SU-DHL-6 (cell line): ENCODE measurements around the gene GPT2.

Experiments
- H2AFZ ChIP-seq: fragments of 200-600 bp; sonication (generic); 2 replicates; pipeline ENCODE4 v1.6.1; 2014; ENCODE audit warnings: low read depth, mild to moderate bottlenecking, moderate library complexity, mixed read lengths, antibody characterized with exemption, low read length; ENCODE audit not compliant: severe bottlenecking
- H3F3A ChIP-seq: fragments of 200-600 bp; shearing (Covaris generic); 2 replicates; pipeline ENCODE4 v1.6.0; 2016; ENCODE audit warnings: antibody characterized with exemption, mild to moderate bottlenecking; ENCODE audit not compliant: insufficient read depth
- H3K27ac ChIP-seq: fragments of 200-600 bp; sonication (generic); 2 replicates; pipeline ENCODE4 v1.5.1; 2016; ENCODE audit warnings: low read depth, mild to moderate bottlenecking, low read length, moderate library complexity, mixed read lengths
- H3K27me3 ChIP-seq: fragments of 200-600 bp; sonication (generic), shearing (Covaris generic); 2 replicates; pipeline ENCODE4 v1.6.0; 2014; ENCODE audit warnings: mild to moderate bottlenecking, low read length
- H3K36me3 ChIP-seq: fragments of 200-600 bp; sonication (generic); 2 replicates; pipeline ENCODE4 v1.6.1; 2014; ENCODE audit warnings: mild to moderate bottlenecking, low read length, mixed read lengths
- H3K4me2 ChIP-seq: fragments of 300-600, 200-600 bp; shearing (Covaris generic), sonication (generic); 2 replicates; pipeline ENCODE4 v1.6.0; 2014; ENCODE audit warnings: low read length, low read depth, mild to moderate bottlenecking; ENCODE audit not compliant: poor library complexity, severe bottlenecking
- H3K4me3 ChIP-seq: fragments of 200-600 bp; sonication (generic); 2 replicates; pipeline ENCODE4 v1.5.1; 2014; ENCODE audit warnings: antibody characterized with exemption, low read length, mild to moderate bottlenecking, mixed read lengths; ENCODE audit not compliant: insufficient read depth, poor library complexity, severe bottlenecking
- H3K79me2 ChIP-seq: fragments of 200-600 bp; sonication (generic); 2 replicates; pipeline ENCODE4 v1.6.1; 2014; ENCODE audit warnings: mild to moderate bottlenecking, low read length, moderate library complexity; ENCODE audit not compliant: insufficient read depth
- H3K9ac ChIP-seq: fragments of 200-600 bp; sonication (generic); 2 replicates; pipeline ENCODE4 v1.7.0; 2014; ENCODE audit warnings: mild to moderate bottlenecking, low read length
- H3K9me2 ChIP-seq: fragments of 200-600 bp; sonication (generic); replicated peaks from 2 replicates; pipeline ENCODE4 v1.6.1; 2014; ENCODE audit warnings: low read length; ENCODE audit not compliant: insufficient read depth
- H3K9me3 ChIP-seq: fragments of 200-600 bp; sonication (generic); 2 replicates; pipeline ENCODE4 v1.6.1; 2014; ENCODE audit warnings: low read length, mixed read lengths; ENCODE audit not compliant: insufficient read depth
- H4K20me1 ChIP-seq: fragments of 200-600 bp; sonication (generic); 2 replicates; pipeline ENCODE4 v1.6.1; 2014; ENCODE audit warnings: low read depth, mild to moderate bottlenecking, antibody characterized with exemption, low read length, moderate library complexity, mixed read lengths
- EZH2phosphoT487 ChIP-seq: fragments of 200-600 bp; sonication (generic), shearing (Covaris generic); conservative IDR thresholded peaks from 2 replicates; pipeline ENCODE4 v1.6.1; 2018; ENCODE audit warnings: mild to moderate bottlenecking, antibody characterized with exemption, low read length, moderate library complexity, mixed read lengths
- TF ChIP-seq, protein P1 (sequence below): fragments of 200-600 bp; sonication (generic); IDR thresholded peaks from one replicate; pipeline ENCODE4 v1.5.1; 2017; ENCODE audit warnings: antibody characterized with exemption, mild to moderate bottlenecking, low read length, moderate library complexity; ENCODE audit not compliant: insufficient read depth, poor library complexity, severe bottlenecking

Gene GPT2

DNA sequence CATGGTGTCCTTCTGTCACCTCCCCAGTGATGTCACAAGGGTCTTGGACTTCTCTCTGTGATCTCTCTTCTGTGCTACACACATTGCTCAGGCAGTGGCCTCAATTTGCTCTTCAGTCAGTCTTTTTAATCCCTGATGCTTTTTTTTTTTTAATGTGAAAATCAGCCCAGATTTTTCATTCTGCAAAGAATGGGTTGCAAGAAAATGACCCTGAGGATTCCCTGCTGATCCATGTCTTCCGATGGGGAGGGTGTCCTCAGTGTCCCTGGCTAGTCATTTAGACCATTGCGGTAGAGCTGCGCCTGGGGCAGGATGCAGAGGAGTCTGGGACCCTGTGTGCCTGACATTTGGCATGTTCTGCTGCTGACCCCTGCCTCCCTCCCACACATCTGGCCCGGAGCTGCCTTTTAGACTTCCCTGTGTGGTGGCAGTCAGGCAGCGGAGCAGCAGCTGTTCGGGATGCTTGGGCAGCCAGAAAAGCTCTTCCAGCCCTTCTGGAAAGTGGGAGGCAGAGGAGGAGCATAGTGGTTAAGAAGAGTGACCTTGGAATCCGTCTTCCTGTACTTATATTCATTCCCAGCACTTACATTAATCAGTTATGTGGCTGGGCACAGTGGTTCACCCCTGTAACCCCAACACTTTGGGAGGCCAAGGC is 12.3 kb downstream of the GPT2 start:
- Histone ChIP-seq H4K20me1 (no peaks in the 10 kb centered on the region), H2AFZ (no peak overlapping the region), H3K4me2 (no peak overlapping the region), H3K79me2 (peaks cover 14% of the 10 kb centered on the region), H3K9ac (no peak overlapping the region), H3F3A (no peaks in the 10 kb centered on the region), H3K27me3 (no peaks in the 10 kb centered on the region), H3K9me3 (no peaks in the 10 kb centered on the region), H3K4me3 (no peak overlapping the region), H3K27ac (no peak overlapping the region), H3K9me2 (no peaks in the 10 kb centered on the region), H3K36me3 (no peaks in the 10 kb centered on the region; the same call in 1 of the 2 replicates)
- TF ChIP-seq, protein P1, sequence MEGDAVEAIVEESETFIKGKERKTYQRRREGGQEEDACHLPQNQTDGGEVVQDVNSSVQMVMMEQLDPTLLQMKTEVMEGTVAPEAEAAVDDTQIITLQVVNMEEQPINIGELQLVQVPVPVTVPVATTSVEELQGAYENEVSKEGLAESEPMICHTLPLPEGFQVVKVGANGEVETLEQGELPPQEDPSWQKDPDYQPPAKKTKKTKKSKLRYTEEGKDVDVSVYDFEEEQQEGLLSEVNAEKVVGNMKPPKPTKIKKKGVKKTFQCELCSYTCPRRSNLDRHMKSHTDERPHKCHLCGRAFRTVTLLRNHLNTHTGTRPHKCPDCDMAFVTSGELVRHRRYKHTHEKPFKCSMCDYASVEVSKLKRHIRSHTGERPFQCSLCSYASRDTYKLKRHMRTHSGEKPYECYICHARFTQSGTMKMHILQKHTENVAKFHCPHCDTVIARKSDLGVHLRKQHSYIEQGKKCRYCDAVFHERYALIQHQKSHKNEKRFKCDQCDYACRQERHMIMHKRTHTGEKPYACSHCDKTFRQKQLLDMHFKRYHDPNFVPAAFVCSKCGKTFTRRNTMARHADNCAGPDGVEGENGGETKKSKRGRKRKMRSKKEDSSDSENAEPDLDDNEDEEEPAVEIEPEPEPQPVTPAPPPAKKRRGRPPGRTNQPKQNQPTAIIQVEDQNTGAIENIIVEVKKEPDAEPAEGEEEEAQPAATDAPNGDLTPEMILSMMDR = no peak
- no peak for TF ChIP-seq EZH2phosphoT487

- Histone ChIP-seq H3K9me3 (no peaks in the 10 kb centered on the region), H3K4me3 (no peak overlapping the region), H3K27ac (no peak overlapping the region), H3K4me2 (no peak overlapping the region), H3K9me2 (no peaks in the 10 kb centered on the region), H2AFZ (no peak overlapping the region), H3K79me2 (peaks cover 9% of the 10 kb centered on the region), H3K27me3 (no peaks in the 10 kb centered on the region), H3F3A (no peaks in the 10 kb centered on the region), H3K9ac (no peak overlapping the region), H4K20me1 (no peaks in the 10 kb centered on the region), H3K36me3 (no peaks in the 10 kb centered on the region)
- TF ChIP-seq, protein P1 = no peak
- no peak for TF ChIP-seq EZH2phosphoT487
Measured at GRCh38 chr16:46897471-46897870, 13.3 kb downstream of the GPT2 start.

GRCh38 chr16:46898006-46898405 is 13.8 kb downstream of the GPT2 start:
- no peak for TF ChIP-seq EZH2phosphoT487
- TF ChIP-seq, protein P1 = no peak
- H3K4me2 ChIP-seq = no peak overlapping the region

More at GRCh38 chr16:46898006-46898405, 13.8 kb downstream of the GPT2 start:
- Histone ChIP-seq H3K36me3 (no peaks in the 10 kb centered on the region), H3K27me3 (no peaks in the 10 kb centered on the region), H2AFZ (no peak overlapping the region), H3K9ac (no peak overlapping the region), H3F3A (no peaks in the 10 kb centered on the region), H3K27ac (no peak overlapping the region), H3K9me2 (no peaks in the 10 kb centered on the region), H3K4me3 (no peak overlapping the region), H3K79me2 (peaks cover 5% of the 10 kb centered on the region; the same call in 1 of the 2 replicates), H4K20me1 (no peaks in the 10 kb centered on the region), H3K9me3 (no peaks in the 10 kb centered on the region)
